CD4-positive, alpha-beta T cell treated with Interleukin-17A for 4 hours (primary cell): ENCODE measurements around the gene RAB22A.
A peak's percentile ranks its signal among the peaks of the same experiment; 100 is the strongest.
"Not testable (repeated sequence)": the region's sequence is repeated elsewhere in the genome, so short reads cannot be mapped to it uniquely, and the experiment has no call there.

Experiments
- DNase-seq: peaks from one replicate; pipeline ENCODE4 v3.0.0-alpha.2; 2020; ENCODE audit warnings: mixed read lengths

RAB22A gene

DNA sequence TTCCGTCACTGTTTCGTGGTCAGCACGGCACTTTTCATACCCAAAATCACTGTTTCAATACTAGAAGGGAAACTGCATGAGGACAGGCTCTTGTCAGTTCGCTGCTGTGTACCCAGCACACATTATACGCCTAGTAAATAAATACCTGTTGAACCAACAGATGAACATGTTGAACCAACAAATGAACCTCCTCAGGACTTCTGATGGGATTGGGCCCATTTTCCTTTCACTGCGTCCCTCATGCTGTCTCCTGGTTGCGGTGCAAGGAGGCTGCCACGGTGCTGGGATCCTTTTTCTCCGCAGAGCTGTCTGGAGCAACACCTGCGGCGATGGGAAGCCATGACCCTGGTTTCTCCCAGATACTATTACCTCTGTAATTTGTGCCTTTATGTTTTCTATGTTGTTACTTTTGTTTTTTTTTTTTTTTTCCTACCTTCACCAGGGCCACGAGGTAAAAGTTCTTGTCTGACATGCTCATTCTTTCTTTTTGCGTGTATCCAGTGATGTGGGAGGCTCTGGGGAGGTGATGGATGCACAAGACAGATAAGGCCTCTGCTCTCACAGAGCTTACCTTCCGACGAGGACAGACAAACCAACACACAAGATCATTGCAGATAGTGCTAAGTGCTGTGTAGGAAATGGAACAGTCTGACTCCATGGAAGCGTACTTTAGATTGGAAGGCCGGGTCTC lies 80.6 kb downstream of the RAB22A start:
- DNase-seq = no peak

DNA sequence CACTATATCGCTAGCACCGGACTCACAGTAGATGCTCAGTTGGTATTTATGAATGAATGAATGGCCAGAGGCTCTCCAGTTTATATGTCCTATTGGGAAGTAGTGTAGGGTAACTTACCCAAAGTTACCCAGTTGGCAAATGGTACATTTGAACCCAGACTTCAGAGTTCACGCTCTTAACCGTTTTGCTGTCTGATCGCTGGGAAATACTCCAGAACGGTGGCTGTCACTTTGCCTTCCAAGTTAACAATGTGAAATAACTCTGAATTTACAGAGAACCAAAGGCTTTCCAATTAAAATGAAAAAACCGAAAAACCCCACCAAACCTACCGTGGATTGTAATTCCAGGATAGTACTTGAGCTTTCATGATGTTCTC lies 81.1 kb downstream of the RAB22A start:
- DNase-seq = no peak

DNA sequence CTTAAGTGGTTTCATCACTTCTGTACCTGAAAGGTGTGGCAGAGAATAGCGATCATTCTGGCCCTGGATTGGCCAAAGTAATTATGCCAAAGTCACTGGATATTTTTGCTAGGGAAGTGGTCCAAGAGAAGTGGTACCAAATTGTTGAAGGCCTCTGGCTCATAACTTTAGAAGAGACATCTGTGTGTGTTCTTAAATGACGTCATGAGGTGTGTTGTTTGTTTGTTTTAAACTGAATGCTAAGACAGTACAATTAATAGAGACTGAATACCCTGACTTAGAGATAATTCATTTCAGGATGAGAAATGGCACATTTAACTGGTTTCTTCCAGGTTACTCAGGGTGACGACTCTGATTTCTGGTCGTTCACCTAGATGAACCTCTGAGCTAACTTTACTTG lies 82.8 kb downstream of the RAB22A start:
- no peak for DNase-seq

DNA sequence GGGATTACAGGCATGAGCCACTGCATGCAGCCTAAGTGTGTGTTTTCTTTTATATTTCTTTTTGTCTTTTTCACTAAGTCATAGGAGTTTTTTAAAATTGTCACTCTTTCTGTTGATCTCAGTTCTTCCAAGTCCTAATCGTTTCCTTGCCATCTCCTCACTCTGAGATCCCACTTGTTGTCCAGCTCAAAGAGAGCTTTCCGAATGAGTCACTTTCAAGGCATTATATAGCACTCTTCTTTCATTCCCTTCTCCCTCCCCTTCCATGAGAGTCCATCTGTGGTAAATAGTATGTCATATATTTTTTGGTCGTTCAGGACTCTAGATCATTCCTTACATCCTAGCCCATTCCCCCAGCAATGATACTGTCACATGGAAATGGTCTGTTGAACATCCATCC lies 83.8 kb downstream of the RAB22A start:
- DNase-seq = no peak

DNA sequence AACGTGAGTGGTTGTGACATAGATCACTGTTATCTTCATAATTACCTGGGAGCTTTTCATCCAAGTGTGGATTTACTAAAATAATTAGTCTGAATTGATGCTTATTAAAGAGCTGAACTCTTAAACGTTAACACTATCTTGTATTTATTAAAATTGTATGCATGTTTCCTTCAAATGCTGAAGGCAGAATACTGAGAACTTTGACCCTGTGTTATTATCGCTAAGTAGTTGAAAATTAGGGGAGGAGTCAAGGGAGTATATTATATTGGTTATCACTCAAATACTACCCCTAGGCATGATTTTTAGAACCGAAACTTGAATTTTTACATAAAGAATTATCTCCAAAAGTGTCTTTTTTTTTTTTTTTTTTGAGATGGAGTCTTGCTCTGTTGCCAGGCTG lies 85.3 kb downstream of the RAB22A start:
- no peak for DNase-seq

DNA sequence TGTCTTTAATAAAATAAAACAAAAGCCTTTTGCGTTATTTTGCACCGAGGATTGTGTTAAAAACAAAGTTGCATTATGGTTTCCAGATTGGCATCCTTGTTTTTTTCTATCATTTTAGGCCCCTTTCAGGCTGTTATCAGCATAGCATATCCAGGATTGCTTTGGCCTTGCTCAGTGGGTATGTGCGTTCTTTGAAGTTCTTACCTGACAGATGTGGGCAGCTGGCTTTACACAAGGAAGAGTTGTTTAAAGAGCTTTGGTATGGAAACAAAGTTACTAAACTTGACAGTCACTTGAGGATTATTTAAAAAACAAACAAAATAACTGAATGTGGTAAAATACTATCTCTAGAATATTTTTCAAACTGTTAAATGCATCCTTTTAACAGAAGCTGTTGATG lies 86.1 kb downstream of the RAB22A start:
- DNase-seq = no peak

DNA sequence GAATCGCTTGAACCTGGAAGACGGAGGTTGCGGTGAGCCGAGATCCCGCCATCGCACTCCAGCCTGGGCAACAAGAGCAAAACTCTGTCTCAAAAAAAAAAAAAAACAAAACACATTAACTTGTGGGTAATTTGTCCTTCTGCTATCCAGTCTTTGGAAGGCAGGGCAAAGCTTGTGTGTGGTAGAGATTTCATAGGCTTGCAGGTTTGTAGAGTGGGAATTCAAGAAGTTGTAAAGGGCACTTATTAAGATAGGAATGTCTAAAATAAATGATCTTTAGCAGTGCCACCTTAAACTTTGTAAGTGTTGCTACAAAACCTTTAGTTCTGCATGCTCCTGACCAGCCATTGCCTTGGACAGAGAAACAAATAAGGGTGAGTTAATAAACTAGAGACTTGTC lies 87.9 kb downstream of the RAB22A start:
- DNase-seq = no peak

DNA sequence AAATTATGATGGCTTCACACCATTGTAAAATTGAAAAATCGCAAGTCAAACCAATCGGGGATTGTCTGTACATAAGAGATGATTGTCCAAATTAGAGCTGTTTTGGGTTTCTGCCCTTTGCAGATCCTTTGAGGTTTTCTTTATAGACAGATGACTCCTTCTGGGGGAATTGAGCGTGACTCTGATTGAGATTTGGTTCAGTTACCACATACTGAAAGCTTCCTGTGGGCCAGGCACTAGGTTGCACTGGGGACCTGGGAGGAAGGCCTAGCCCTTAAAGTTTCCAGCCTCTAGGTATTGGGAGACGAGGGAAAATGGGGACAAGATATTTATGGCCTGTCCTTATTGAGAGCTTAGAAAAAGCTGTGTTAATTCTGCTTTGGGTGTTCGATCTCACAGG lies 88.7 kb downstream of the RAB22A start:
- no peak for DNase-seq

DNA sequence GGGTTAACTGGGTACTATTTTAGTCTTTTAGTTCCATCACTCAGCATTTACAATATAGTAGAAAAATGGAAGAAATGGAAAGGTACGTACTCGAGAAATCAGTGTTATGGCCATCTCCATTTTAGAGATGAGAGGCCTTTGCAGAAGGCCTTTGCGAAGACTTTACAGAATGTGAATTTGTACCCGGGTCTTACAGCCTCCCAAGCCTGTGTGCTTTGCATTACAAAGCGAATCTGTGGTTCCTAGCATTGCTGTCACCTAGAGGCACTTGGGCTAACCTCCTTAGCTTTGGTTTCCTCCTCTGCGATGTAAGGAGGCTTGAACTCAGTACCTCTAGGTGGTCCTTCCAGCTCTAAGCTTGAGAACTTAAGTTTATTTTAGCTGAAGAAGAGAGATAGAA lies 90.4 kb downstream of the RAB22A start:
- no peak for DNase-seq

DNA sequence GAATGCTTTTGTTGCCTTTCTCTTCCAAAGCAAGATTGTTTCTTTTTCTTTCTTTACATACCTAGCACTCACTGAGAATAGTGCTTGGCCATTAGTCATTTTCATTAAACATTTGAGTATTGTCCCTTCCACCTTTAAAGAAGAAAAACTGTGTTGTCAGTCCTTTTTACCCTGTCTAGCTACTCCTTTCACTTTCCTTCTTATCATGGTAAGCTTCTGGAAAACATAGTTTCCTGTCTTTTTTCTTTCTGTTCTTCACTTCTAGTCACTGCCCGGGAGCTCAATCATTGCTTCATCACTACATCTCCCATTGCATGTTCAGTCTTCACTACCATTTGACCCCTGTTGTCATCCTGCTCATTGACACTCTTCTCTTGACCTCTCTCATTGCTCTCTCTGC lies 91.6 kb downstream of the RAB22A start:
- DNase-seq = no peak

DNA sequence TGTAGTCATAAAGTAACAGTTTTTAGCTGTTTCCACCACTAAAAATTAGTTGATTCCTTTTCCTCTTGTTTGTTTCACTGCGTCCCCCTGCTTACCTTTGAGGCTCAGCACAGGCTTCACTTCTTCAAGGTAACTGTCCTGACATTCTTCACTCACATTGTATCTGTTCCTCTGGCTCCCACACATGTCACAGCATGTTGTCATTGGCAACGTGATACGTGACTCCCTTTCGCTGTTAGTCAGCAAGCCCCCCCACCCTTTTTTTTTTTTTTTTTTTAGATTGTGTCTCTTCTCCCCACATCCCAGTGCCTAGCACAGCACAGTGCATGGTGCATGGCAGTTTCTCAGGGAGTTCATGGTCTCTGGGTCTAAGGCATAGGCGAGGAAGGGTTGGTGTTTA lies 92.8 kb downstream of the RAB22A start:
- no peak for DNase-seq

DNA sequence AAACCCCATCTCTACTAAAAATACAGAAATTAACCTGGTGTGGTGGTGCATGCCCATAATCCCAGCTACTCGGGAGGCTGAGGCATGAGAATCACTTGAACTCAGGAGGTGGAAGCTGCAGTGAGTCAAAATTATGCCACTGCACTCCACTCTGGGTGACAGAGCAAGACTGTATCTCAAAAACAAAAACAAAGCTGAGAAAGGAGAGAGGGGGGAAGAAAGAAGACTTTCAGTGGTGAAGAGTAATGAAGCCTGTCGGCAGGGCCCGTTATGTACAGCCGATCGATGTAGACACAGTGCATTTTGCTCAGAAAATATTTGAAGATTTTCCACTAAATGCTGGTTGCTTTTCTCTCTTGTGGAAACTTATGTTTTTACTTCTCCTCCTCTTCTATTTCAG lies 93.3 kb downstream of the RAB22A start:
- no peak for DNase-seq

DNA sequence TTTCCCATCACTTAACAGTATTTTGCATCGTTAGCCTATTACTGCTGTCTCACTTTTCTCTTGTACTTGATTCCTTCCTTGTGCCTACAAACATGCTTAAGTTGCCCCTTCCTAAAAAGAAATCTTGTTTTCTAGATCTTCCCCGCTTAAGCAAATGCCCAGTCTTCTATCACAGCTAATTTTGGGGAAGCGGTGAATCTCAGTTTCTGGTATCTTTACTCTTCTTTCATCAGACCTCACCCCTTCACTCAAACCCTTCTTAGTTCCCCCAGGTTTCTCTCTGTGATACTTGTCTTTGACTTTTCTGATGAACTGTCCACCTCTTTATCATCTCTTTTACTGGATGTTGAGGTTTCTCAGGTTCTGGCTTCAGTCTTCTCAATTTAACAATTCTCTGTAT lies 93.8 kb downstream of the RAB22A start:
- DNase-seq = no peak

DNA sequence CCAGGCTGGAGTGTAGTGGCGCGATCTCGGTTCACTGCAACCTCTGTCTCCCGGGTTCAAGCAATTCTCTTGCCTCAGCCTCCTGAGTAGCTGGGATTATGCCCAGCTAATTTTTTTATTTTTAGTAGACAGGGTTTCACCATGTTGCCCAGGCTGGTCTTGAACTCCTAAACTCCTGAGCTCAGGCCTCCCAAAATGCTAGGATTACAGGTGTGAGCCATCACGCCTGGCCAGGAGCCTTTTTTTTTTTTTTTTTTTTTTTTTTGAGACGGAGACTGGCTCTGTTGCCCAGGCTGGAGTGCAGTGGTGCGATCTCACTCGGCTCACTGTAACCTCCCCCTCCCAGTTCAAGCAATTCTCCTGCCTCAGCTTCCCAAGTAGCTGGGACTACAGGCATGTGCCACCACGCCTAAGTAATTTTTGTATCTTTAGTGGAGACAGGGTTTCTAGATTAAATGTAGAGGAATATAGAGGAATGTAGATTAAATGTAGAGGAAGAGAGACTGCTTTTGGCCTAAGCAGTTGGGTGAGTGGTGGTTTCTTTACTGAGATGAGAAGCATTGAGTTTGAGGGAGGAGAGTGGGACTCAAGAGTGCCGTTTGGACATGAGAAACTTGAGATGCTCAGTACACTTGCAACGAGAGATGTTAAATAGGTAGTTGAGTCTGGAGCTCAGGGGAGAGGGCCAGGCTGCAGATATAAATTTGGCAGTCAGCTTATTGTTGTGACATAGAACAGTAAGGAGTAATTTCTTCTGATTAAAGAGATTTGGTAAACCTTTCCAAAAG lies 96.2 kb downstream of the RAB22A start:
- DNase-seq = no peak

DNA sequence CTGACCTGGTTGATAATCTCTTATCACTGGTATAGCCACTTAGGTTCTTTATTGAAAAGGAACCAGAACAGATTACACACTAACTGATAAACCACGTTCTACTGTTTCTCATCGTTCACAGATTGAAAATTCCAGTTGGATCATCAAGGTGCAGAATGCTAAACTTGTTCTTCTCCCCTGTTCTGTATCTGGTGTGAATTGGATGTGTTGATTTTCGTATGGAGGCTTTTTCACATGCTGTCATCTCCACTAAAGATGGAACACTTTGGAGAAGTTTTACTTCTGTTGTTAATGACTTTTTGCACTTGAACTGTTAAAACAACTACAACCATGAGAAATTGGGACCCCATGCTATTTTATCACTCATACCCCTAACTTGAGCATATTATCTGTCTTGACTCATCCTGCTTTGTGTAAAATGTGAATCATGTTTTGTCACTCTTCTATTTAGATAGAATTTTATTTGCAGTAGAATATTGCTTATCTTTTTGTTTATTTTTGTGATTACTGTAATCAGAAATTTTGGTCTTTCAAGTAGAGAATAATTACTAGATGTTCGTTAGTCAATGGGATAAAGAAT lies 97.0 kb downstream of the RAB22A start:
- DNase-seq = no peak

DNA sequence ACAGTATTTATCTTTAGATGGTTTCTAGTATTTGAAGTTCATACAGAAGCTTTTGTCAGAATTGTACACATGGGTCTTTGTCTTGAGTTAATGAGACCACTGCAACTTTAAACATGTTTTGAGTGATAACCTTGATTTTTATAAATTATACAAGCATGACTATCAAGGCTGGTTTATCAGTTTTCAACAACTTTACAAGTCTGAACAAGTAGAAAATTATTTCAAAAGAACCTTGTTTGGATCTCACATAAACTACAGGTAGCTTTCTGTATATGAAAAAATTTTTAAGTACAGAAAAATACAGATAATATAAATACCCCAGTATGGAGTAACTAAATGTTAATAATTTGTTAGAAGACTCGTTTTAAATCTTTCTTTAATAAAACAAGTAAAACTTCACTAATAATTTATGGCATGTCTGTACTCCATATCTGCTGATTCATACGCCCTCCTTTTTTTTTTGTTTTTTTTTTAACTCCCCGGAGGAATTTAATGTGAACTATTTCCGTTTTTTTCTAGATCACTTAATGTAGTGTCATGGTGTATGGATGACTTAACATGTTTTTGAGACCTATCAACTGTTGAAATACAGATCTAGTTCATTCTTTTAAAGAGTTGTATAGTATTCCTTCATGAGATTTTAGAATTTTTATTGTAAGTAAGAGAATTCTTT lies 97.8 kb downstream of the RAB22A start:
- no peak for DNase-seq

DNA sequence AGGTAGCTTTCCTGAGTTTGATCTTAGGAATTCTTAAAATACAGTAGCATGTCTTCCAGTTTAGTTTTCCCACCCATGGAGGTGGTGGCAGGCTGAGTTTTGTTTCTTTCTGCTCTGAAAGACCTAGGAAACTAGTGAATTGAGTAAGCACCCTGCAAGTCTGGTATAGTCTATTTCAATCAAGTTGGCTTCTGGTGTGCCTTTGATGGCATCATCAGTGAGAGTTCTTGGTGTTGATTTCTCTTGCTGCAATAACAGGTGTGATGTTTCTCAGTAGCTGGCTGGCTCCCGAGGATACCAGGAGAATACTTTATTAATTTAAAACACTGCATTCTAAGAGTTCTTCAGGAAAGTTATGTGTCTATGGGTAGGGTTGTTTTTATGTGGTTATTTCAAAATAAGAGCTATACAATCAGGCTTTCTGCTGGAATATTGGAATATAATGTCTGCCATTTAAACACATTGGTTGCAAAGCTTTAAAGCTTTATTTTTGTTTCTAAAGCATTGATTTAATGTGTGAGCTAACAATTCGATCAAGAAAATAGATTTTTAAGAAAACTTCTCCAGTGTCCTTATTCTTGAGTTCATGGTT lies 98.5 kb downstream of the RAB22A start:
- DNase-seq = peak; percentile 25

DNA sequence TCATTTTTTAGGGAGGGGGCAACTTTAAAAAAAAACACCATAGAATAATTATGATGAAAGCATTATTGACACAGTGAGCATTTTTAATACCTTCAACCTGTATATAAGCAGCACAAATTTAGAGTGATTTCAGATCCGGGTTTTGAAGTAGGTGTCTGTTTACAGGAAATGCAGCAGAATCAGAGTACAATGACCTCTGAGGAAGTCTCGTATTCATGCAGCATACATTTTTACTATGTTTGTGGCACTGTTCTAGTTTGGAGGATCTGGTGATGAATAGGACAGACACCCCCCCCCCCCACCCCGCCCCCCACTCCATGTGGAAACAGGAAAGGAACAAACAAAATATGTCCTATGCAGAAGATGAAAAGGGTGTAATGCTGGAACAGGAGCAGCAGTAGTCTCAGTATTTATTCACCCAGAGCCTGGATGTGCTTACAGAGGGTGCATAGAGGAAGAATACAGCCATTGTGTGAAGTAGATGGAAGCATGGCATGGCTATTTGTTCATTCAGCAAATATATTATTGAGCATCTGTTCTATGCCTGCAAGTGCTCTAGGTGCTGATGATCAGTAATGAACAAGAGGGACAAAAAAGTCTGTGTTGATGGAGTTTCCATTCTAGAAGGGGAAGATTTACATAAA lies 99.2 kb downstream of the RAB22A start:
- DNase-seq = peak; percentile 38

DNA sequence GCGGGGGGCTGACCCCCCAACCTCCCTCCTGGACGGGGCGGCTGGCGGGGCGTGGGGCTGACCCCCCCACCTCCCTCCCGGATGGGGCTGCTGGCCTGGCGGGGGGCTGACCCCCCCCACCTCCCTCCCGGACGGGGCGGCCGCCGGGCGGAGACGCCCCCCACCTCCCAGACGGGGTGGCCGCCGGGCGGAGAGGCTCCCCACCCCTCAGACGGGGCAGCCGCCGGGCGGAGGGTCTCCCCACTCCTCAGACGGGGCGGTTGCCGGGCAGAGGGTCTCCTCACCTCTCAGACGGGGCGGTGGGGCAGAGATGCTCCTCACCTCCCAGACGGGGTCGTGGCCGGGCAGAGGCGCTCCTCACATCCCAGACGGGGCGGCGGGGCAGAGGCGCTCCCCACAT lies 104.7 kb downstream of the RAB22A start:
- DNase-seq = not testable (repeated sequence)

DNA sequence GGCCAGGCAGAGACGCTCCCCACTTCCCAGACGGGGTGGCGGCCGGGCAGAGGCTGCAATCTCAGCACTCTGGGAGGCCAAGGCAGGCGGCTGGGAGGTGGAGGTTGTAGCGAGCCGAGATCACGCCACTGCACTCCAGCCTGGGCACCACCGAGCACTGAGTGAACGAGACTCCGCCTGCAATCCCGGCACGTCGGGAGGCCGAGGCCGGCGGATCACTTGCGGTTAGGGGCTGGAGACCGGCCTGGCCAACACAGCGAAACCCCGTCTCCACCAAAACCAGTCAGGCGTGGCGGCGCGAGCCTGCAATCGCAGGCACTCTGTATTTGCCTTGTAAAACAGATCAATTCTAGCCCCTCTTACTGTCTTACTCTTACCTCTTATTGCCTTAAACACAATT lies 105.3 kb downstream of the RAB22A start:
- not testable (repeated sequence) for DNase-seq

DNA sequence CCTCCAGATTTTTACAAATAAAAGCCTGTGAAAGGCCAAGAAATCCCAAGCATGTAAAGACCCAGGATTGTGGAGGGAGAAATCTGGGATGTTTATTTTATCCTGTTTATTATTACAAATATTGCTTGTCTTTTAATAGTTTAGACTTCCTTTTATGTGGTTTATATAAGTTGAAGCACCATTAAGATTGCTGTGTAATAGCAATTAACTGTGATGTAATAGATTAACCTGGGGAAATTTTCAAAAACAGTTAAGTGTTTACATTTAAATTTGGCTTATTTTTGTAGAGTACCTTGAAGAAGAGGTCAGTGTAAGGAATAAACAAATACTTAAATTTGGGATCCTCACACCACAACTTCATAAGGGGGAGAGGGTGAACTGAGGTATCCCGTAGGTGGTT lies 106.5 kb downstream of the RAB22A start:
- no peak for DNase-seq

DNA sequence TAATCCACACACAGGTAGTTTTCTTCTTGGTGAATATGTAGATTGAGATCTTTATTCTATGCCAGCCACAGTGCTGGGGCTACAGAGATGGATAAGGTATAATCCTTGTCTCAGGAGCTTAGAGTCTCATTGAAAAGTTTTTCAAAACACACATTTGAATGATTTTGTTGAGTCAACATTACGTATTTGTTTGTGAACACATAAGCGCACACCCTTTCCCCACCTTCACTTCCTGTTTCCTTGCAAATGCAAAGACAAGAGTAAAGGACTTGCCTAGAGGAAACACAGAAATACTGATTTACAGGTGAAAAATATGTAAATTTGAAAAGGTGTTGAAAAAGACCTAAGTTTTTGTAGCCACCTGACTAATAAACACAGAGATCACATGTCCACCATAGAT lies 107.3 kb downstream of the RAB22A start:
- DNase-seq = peak; percentile 13
